BJ (cell line): Measurements from ENCODE around the gene VDR. TPM values are rescaled to one million over a fixed set of nuclear protein-coding genes. Genes with fewer than 3 reads are reported as not detected.

Experiments used
- CTCF ChIA-PET: fragments of 350-600 bp; formaldehyde crosslinking; extraction: SDS; loops from one replicate; lab custom pipeline; 2021; ENCODE audit warnings: antibody characterized with exemption, inconsistent platforms; lab: Yijun Ruan, JAX
- POLR2A ChIA-PET: fragments of 300-600 bp; sonication (Branson Sonifier 250); formaldehyde crosslinking; extraction: SDS; loops from one replicate; lab custom pipeline; 2021; ENCODE audit warnings: antibody characterized with exemption; lab: Charles Lee
- DNase-seq: peaks from one replicate; pipeline ENCODE4 v3.0.0-alpha.2; 2011; ENCODE audit warnings: low read depth
- H3K27me3 ChIP-seq: 2 replicates; pipeline ENCODE4 v1.6.0; 2011; ENCODE audit warnings: low read length; ENCODE audit not compliant: control insufficient read depth, insufficient read depth
- H3K36me3 ChIP-seq: 2 replicates; pipeline ENCODE4 v1.5.1; 2011; ENCODE audit warnings: low read length; ENCODE audit not compliant: control insufficient read depth, insufficient read depth
- H3K4me3 ChIP-seq: 2 replicates; pipeline ENCODE4 v1.5.1; 2011; ENCODE audit warnings: low read depth, mild to moderate bottlenecking, control low read depth, low read length
- CTCF ChIP-seq: IDR thresholded peaks from 2 replicates; pipeline ENCODE4 v1.5.1; 2011; ENCODE audit warnings: low read depth, mild to moderate bottlenecking, control low read depth, inconsistent platforms, low read length, moderate library complexity; ENCODE audit not compliant: insufficient read depth
- polyA plus RNA-seq: library from polyadenylated mRNA; depleted of rRNA; stranded (reverse); fragments of >200 nt; gene quantifications from 2 replicates; pipeline ENCODE4 v1.2.3, GENCODE V29; 2011

The VDR gene
- polyA plus RNA-seq, 1 experiment, result 40.5 TPM

- no peak for DNase-seq
- no peak overlapping the region for H3K4me3 ChIP-seq
- TF ChIP-seq CTCF, result no peak
- peaks cover 2% of the 10 kb centered on the region for H3K36me3 ChIP-seq
- CTCF ChIA-PET, result interaction anchor here (5.6 kb wide), 1 partner anchor 47 kb away, joined by 30 read pairs; no protein-coding TSS in a partner anchor
- no peaks in the 10 kb centered on the region for H3K27me3 ChIP-seq
- POLR2A ChIA-PET, result no interaction called here
Measured at GRCh38 chr12:47901718-47902093, 3.1 kb downstream of the VDR start.

- no peak for DNase-seq
- ChIA-PET CTCF (interaction anchor here (1.1 kb wide), 1 partner anchor 15 kb away, joined by 3 read pairs; no protein-coding TSS in a partner anchor), POLR2A (no interaction called here)
- no peak overlapping the region for H3K4me3 ChIP-seq
- peaks cover 2% of the 10 kb centered on the region for H3K36me3 ChIP-seq
- TF ChIP-seq CTCF, result no peak
- H3K27me3 ChIP-seq, result no peaks in the 10 kb centered on the region
Measured at GRCh38 chr12:47901063-47901717, 3.6 kb downstream of the VDR start.

GRCh38 chr12:47900131-47901062, 4.4 kb downstream of the VDR start:
- H3K27me3 ChIP-seq, result no peaks in the 10 kb centered on the region
- no peak overlapping the region for H3K4me3 ChIP-seq
- H3K36me3 ChIP-seq, result peaks cover 2% of the 10 kb centered on the region
- TF ChIP-seq CTCF, result no peak
- ChIA-PET POLR2A (no interaction called here), CTCF (interaction anchor here (1.1 to 1.7 kb wide), 4 partner anchors 10 to 63 kb away, joined by 3 to 6 read pairs (median 4); partner anchors contain the start of gene TMEM106C)
- no peak for DNase-seq

- CTCF ChIA-PET, result interaction anchor here (0.5 to 2.0 kb wide), 6 partner anchors 9 to 830 kb away, joined by 3 to 8 read pairs (median 4); partner anchors contain the start of gene TMEM106C
- H3K27me3 ChIP-seq, result no peaks in the 10 kb centered on the region
- no peak overlapping the region for H3K4me3 ChIP-seq
- POLR2A ChIA-PET, result no interaction called here
- no peak for TF ChIP-seq CTCF
- DNase-seq, result no peak
- peaks cover 2% of the 10 kb centered on the region for H3K36me3 ChIP-seq
Measured at GRCh38 chr12:47899466-47899865, 5.3 kb downstream of the VDR start.

- H3K4me3 ChIP-seq, result no peak overlapping the region
- DNase-seq, result no peak
- no peaks in the 10 kb centered on the region for H3K27me3 ChIP-seq
- POLR2A ChIA-PET, result interaction anchor here (0.5 kb wide), 1 partner anchor 353 kb away, joined by 3 read pairs; no protein-coding TSS in a partner anchor
- CTCF ChIA-PET, result interaction anchor here (1.0 kb wide), 1 partner anchor 8 kb away, joined by 5 read pairs; no protein-coding TSS in a partner anchor
- peaks cover 2% of the 10 kb centered on the region for H3K36me3 ChIP-seq
- TF ChIP-seq CTCF, result no peak
Measured at GRCh38 chr12:47896633-47897032, 8.2 kb downstream of the VDR start.
